Cardiac fibroblast (primary cell): ENCODE measurements around the gene SLC45A2.
"Not testable (repeated sequence)": the region's sequence is repeated elsewhere in the genome, so short reads cannot be mapped to it uniquely, and the experiment has no call there.

Source experiments
- DNase-seq, 2 donors: peaks; one replicate each; pipeline versions ENCODE4 v3.0.0 to v3.0.0-alpha.2; 2010; ENCODE audit warnings: low read depth in 2 of 2
- H3K4me3 ChIP-seq, 2 donors: replicated peaks in 1 of 2; 1 replicate in 1 of 2; 2 replicates in 1 of 2; pipeline ENCODE4 v1.5.1; 2011; ENCODE audit warnings: low read depth in 2 of 2, low read length in 2 of 2, mild to moderate bottlenecking in 2 of 2, moderate library complexity in 1 of 2
- CTCF ChIP-seq: IDR thresholded peaks from one replicate; pipeline ENCODE4 v1.5.1; 2011; ENCODE audit warnings: low read depth, mild to moderate bottlenecking, low read length, inconsistent platforms

SLC45A2 gene

GRCh38 chr5:33984671-33985124 lies at the start of gene SLC45A2:
SLC45A2 (minus strand) TSS chr5:33984693; CDS start chr5:33984583, 110 bp downstream.
- no peak within 1 kb of the TSS for H3K4me3 ChIP-seq
- TF ChIP-seq CTCF: no peak
- DNase-seq: peak in 1 of 2 donors; percentile 23

GRCh38 chr5:34031966-34032365 lies 47.5 kb upstream of the SLC45A2 start:
- TF ChIP-seq CTCF: no peak
- H3K4me3 ChIP-seq: no peak overlapping the region
- DNase-seq: no peak

- no peak for DNase-seq
- H3K4me3 ChIP-seq: no peak overlapping the region
- no peak for TF ChIP-seq CTCF
Observed at GRCh38 chr5:34031117-34031516, 46.6 kb upstream of the SLC45A2 start.

GRCh38 chr5:34030585-34030984 lies 46.1 kb upstream of the SLC45A2 start:
- H3K4me3 ChIP-seq, DNase-seq: not testable (repeated sequence)

GRCh38 chr5:34030048-34030447 lies 45.6 kb upstream of the SLC45A2 start:
- no peak for TF ChIP-seq CTCF
- DNase-seq: no peak
- no peak overlapping the region for H3K4me3 ChIP-seq

- no peak overlapping the region for H3K4me3 ChIP-seq
- TF ChIP-seq CTCF: no peak
- no peak for DNase-seq
Observed at GRCh38 chr5:34028349-34028748, 43.9 kb upstream of the SLC45A2 start.

GRCh38 chr5:34026089-34026761 lies 41.7 kb upstream of the SLC45A2 start:
- no peak for TF ChIP-seq CTCF
- DNase-seq: no peak
- no peak overlapping the region for H3K4me3 ChIP-seq
